Esophagus (tissue), 2 donors: ENCODE data around the gene LRRC75A. TPM values are rescaled to one million over a fixed set of nuclear protein-coding genes. Genes with fewer than 3 reads are reported as not detected.

Experiments
- H3K27ac ChIP-seq, 2 donors: one replicate each; pipeline ENCODE4 v1.5.1; 2013; ENCODE audit warnings: low read depth in 2 of 2, mild to moderate bottlenecking in 2 of 2, inconsistent platforms in 1 of 2, low read length in 1 of 2, moderate library complexity in 1 of 2
- H3K27me3 ChIP-seq, 2 donors: one replicate each; pipeline ENCODE4 v1.6.1; 2013; ENCODE audit warnings: low read length in 2 of 2, control low read depth in 1 of 2, mild to moderate bottlenecking in 1 of 2; ENCODE audit not compliant: insufficient read depth in 2 of 2, control insufficient read depth in 1 of 2
- H3K36me3 ChIP-seq, 2 donors: one replicate each; pipeline ENCODE4 v1.6.1; 2013; ENCODE audit warnings: low read length in 1 of 2; ENCODE audit not compliant: control insufficient read depth in 2 of 2, insufficient read depth in 2 of 2
- H3K4me1 ChIP-seq, 2 donors: one replicate each; pipeline ENCODE4 v1.6.1; 2013; ENCODE audit warnings: low read length in 1 of 2; ENCODE audit not compliant: control insufficient read depth in 2 of 2, insufficient read depth in 2 of 2
- H3K4me3 ChIP-seq, 2 donors: one replicate each; pipeline ENCODE4 v1.5.1; 2013; ENCODE audit warnings: low read length in 2 of 2, mild to moderate bottlenecking in 2 of 2, low read depth in 1 of 2, moderate library complexity in 1 of 2
- H3K9me3 ChIP-seq, 2 donors: one replicate each; pipeline ENCODE4 v1.6.1; 2013; ENCODE audit warnings: mild to moderate bottlenecking in 2 of 2, low read depth in 1 of 2, low read length in 1 of 2, moderate library complexity in 1 of 2; ENCODE audit not compliant: control insufficient read depth in 2 of 2, insufficient read depth in 1 of 2
- WGBS, 2 donors: extraction: QIAGEN DNeasy Blood & Tissue Kit; methylation state at CpG; one replicate each; pipeline ENCODE4 v1.1.7; 2013; 5-methylcytosine and 5-hydroxymethylcytosine counted together
- polyA plus RNA-seq, 2 donors: library from polyadenylated mRNA; stranded (reverse); fragments of 200-250 nt; gene quantifications; one replicate each; pipeline ENCODE4 v1.2.3, GENCODE V29; 2013
- donor health status: healthy with polysubstance abuse.
- donor health status: Bipolar disorder and iron deficiency.

LRRC75A gene
- polyA plus RNA-seq, 2 donors = 0.53 to 0.65 TPM

- Histone ChIP-seq H3K27me3 (no peaks in the 10 kb centered on the region), H3K4me1 (no peaks in the 10 kb centered on the region), H3K9me3 (no peaks in the 10 kb centered on the region), H3K36me3 (peaks cover 0 to 2% of the 10 kb centered on the region in 2 donors), H3K27ac (no peak overlapping the region), H3K4me3 (no peak overlapping the region)
- 71 to 77% methylated on average over 6 of the region's 6 CpGs for WGBS, 2 donors
Observed at GRCh38 chr17:16430650-16431049, 61.3 kb downstream of the LRRC75A start.

GRCh38 chr17:16429083-16429482, 62.9 kb downstream of the LRRC75A start:
- Histone ChIP-seq H3K4me1 (no peaks in the 10 kb centered on the region), H3K27me3 (no peaks in the 10 kb centered on the region), H3K36me3 (peaks cover 0 to 2% of the 10 kb centered on the region in 2 donors), H3K27ac (no peak overlapping the region), H3K9me3 (no peaks in the 10 kb centered on the region), H3K4me3 (no peak overlapping the region)
- 83 to 89% methylated on average over 9 of the region's 9 CpGs for WGBS, 2 donors

DNA sequence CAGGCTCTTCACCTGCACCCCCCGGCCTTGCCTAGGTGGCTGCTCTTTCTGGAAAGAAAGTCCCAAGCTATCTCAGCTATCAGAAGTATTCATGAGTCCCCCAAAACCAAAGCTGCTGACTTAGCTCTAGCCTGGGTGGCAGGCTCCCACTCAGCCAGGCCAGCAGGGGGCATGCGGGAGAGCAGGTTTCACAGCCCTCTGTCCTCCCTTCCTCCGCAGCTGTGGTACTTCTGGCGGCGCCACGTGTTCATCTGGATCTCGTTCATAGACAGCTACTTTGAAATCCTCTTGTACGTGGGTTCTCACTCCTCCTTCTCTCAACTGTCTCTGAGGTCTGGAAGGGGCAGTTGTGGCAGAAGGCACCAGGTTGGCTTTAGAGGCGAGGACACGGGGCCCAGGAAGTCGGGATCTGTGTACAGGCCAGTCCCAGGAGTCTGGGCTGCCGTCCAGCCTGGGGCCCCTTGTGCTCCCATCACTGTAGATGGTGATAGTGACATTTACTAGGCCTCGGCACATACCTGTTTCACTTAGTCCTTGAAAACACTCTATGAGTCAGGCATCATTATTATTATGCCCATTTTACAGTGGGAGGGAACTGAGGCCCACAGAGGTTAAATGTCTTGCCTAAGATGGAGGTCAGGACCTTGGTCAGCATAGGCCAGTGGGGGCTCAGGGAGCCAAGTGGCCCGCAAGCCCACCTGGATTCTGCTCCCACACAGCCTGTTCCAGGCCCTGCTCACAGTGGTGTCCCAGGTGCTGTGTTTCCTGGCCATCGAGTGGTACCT, 63.7 kb downstream of the LRRC75A start:
- Histone ChIP-seq H3K4me1 (no peaks in the 10 kb centered on the region), H3K27ac (no peak overlapping the region), H3K9me3 (no peaks in the 10 kb centered on the region), H3K27me3 (no peaks in the 10 kb centered on the region), H3K36me3 (peaks cover 0 to 2% of the 10 kb centered on the region in 2 donors), H3K4me3 (no peak overlapping the region)
- WGBS, 2 donors = 63 to 73% methylated on average over 15 of the region's 15 CpGs

DNA sequence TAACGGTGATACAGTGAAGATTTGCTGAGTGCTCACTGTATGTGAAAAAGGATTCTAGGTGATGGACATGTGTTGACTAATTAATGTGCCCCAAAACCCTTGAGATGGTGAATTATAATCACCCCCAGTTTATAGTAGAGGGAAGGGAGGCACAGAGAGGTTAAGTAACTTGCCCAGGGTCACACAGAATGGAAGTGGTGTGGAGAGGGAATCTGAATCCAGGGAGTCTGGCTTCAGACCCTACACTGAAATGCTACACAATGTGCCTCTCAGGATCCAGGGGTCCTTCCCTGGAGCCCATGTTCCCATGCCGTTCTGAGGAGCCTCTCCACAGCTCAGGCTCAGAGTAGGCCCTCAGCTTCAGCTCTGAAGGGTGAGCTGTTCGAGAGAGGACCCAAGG, 65.0 kb downstream of the LRRC75A start:
- no peak overlapping the region for H3K27ac ChIP-seq
- H3K9me3 ChIP-seq = no peaks in the 10 kb centered on the region
- H3K4me3 ChIP-seq = no peak overlapping the region
- H3K36me3 ChIP-seq = peaks cover 0 to 5% of the 10 kb centered on the region in 2 donors
- 83 to 95% methylated on average over 3 of the region's 3 CpGs for WGBS, 2 donors
- H3K27me3 ChIP-seq = no peaks in the 10 kb centered on the region
- H3K4me1 ChIP-seq = no peaks in the 10 kb centered on the region

DNA sequence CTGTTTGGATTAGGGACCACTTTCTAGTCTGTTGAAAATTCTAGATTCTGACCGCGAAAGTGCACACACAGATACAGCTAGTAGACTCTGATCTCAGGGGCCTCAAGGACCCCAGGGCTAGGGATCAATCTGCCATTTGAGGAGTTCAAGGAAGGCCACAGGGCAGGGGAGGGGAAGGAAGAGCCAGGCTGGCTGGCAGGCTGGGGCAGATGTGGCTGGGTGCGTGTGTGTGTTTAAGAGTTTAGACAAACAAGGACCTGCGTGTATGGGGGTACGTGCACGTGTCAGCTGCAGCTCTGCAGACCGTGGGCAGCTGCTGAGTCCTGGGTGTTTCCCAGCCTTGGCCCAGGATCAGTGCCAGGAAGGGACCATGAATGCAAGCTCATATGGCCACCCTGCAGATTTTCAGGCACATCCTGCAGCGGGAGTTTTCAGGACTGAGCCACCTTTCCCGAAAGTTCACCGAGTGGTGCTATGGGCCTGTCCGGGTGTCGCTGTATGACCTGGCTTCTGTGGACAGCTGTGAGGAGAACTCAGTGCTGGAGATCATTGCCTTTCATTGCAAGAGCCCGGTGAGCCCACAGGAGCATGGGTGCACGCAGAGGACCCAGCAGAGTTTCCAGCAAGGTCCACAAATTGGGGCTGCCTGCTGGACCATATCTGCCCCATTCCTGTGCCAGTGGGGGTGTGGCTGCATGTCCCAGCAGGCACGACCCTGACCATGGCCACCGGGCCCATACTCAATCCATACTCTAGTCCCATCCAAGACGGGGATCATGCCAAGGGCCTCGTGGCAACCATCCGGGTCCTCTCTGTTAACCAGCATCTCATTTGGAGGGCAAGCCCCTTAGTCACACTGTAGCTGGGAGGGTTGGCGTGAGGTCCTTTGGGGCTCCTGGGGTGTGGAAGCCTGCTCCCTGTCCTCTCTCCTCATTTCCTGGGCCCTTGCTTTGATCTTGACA, 66.0 kb downstream of the LRRC75A start:
- Histone ChIP-seq H3K36me3 (peaks cover 0 to 5% of the 10 kb centered on the region in 2 donors), H3K4me1 (no peaks in the 10 kb centered on the region), H3K27ac (no peak overlapping the region), H3K4me3 (no peak overlapping the region), H3K27me3 (no peaks in the 10 kb centered on the region), H3K9me3 (no peaks in the 10 kb centered on the region)
- WGBS, 2 donors = 72 to 77% methylated on average over 20 of the region's 20 CpGs

- peaks cover 0 to 5% of the 10 kb centered on the region in 2 donors for H3K36me3 ChIP-seq
- no peak overlapping the region for H3K4me3 ChIP-seq
- H3K27ac ChIP-seq = no peak overlapping the region
- no peaks in the 10 kb centered on the region for H3K27me3 ChIP-seq
- 62% methylated on average over 6 of the region's 6 CpGs for WGBS, 2 donors
- no peaks in the 10 kb centered on the region for H3K9me3 ChIP-seq
- H3K4me1 ChIP-seq = no peaks in the 10 kb centered on the region
Observed at GRCh38 chr17:16425202-16425601, 66.8 kb downstream of the LRRC75A start.

GRCh38 chr17:16423226-16423872, 68.6 kb downstream of the LRRC75A start:
- H3K4me3 ChIP-seq = no peak overlapping the region
- no peaks in the 10 kb centered on the region for H3K9me3 ChIP-seq
- H3K27ac ChIP-seq = no peak overlapping the region
- H3K4me1 ChIP-seq = peaks cover 0 to 4% of the 10 kb centered on the region in 2 donors
- WGBS, 2 donors = 91 to 92% methylated on average over 10 of the region's 10 CpGs
- no peaks in the 10 kb centered on the region for H3K27me3 ChIP-seq
- H3K36me3 ChIP-seq = peaks cover 0 to 8% of the 10 kb centered on the region in 2 donors

DNA sequence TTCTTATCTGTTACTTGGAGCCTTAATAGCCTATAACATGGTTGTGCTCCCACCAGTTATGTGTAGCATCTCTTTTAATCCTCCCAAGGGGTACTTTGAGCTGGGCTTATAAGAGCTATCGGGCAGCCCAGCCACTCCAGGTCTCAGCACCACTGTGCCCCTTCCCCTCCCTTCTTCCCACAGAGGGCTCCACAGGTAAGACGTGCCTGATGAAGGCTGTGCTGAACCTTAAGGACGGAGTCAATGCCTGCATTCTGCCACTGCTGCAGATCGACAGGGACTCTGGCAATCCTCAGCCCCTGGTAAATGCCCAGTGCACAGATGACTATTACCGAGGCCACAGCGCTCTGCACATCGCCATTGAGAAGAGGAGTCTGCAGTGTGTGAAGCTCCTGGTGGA, 69.6 kb downstream of the LRRC75A start:
- peaks cover 0 to 8% of the 10 kb centered on the region in 2 donors for H3K4me1 ChIP-seq
- H3K9me3 ChIP-seq = no peaks in the 10 kb centered on the region
- WGBS, 2 donors = 82 to 90% methylated on average over 7 of the region's 7 CpGs
- H3K36me3 ChIP-seq = peaks cover 0 to 9% of the 10 kb centered on the region in 2 donors
- H3K4me3 ChIP-seq = no peak overlapping the region
- H3K27ac ChIP-seq = no peak overlapping the region
- no peaks in the 10 kb centered on the region for H3K27me3 ChIP-seq

DNA sequence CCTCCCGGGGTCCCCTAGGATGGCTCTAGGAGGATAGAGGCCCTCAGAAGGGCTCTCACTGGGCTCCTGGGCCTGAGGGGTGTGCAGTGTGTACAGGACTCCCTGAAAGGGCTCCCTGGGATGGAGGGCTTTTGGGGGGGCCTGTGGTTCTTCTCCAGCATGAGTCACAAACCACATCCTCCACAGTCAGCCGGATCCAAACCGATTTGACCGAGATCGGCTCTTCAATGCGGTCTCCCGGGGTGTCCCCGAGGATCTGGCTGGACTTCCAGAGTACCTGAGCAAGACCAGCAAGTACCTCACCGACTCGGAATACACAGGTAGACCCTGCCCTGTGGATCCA, 72.1 kb downstream of the LRRC75A start:
- H3K9me3 ChIP-seq = no peaks in the 10 kb centered on the region
- no peak overlapping the region for H3K4me3 ChIP-seq
- H3K4me1 ChIP-seq = peaks cover 0 to 10% of the 10 kb centered on the region in 2 donors
- peak overlapping the region; percentile 66 to 75 for H3K27ac ChIP-seq
- peaks cover 0 to 6% of the 10 kb centered on the region in 2 donors for H3K36me3 ChIP-seq
- WGBS, 2 donors = 68 to 78% methylated on average over 10 of the region's 10 CpGs
- no peaks in the 10 kb centered on the region for H3K27me3 ChIP-seq
